Ascending aorta (tissue), 2 donors: ENCODE results near the gene TMEM213. TPM values are rescaled to one million over a fixed set of nuclear protein-coding genes. Genes with fewer than 3 reads are reported as not detected.

Source experiments
- DNase-seq, 2 donors: peaks; one replicate each; pipeline ENCODE4 v3.0.0-alpha.2; 2019; ENCODE audit warnings: low spot score in 2 of 2
- H3K27ac ChIP-seq, 2 donors: fragments of 200-600 bp; sonication (generic); one replicate each; pipeline ENCODE4 v1.5.1; 2016 to 2017; ENCODE audit warnings: mild to moderate bottlenecking in 1 of 2
- H3K27me3 ChIP-seq: fragments of 200-600 bp; sonication (generic); one replicate; pipeline ENCODE4 v1.5.1; 2017
- H3K36me3 ChIP-seq, 2 donors: fragments of 200-600 bp; sonication (generic); one replicate each; pipeline ENCODE4 v1.5.1; 2016
- H3K4me1 ChIP-seq, 2 donors: fragments of 200-600 bp; sonication (generic); one replicate each; pipeline ENCODE4 v1.5.1; 2016 to 2017; ENCODE audit warnings: mild to moderate bottlenecking in 1 of 2
- H3K4me3 ChIP-seq, 2 donors: fragments of 200-600 bp; sonication (generic); one replicate each; pipeline ENCODE4 v1.5.1; 2016 to 2017; ENCODE audit warnings: mild to moderate bottlenecking in 1 of 2
- H3K9me3 ChIP-seq, 2 donors: fragments of 200-600 bp; sonication (generic); one replicate each; pipeline ENCODE4 v1.5.1; 2016
- intact Hi-C: fragments of 100-400 bp; cut with DNase I; formaldehyde crosslinking; loops from one replicate; pipeline ENCODE4 v1.15.1; 2023
- total RNA-seq: library from RNA; depleted of rRNA; stranded (reverse); fragments of >200 nt; gene quantifications from one replicate; pipeline ENCODE4 v1.1.0, GENCODE V29; 2016
- TF ChIP-seq, protein P1 (sequence below), 3 experiments: fragments of 200-600 bp in 2 of 3; fragments of 450-650 bp in 1 of 3; sonication (generic) in 2 of 3; IDR thresholded peaks; one replicate each; pipeline ENCODE4 v1.5.1; 2016 to 2019; ENCODE audit warnings: antibody characterized with exemption in 3 of 3, mild to moderate bottlenecking in 1 of 3, moderate library complexity in 1 of 3

Gene TMEM213
- total RNA-seq, 1 donor from 2014 or later: not detected

DNA sequence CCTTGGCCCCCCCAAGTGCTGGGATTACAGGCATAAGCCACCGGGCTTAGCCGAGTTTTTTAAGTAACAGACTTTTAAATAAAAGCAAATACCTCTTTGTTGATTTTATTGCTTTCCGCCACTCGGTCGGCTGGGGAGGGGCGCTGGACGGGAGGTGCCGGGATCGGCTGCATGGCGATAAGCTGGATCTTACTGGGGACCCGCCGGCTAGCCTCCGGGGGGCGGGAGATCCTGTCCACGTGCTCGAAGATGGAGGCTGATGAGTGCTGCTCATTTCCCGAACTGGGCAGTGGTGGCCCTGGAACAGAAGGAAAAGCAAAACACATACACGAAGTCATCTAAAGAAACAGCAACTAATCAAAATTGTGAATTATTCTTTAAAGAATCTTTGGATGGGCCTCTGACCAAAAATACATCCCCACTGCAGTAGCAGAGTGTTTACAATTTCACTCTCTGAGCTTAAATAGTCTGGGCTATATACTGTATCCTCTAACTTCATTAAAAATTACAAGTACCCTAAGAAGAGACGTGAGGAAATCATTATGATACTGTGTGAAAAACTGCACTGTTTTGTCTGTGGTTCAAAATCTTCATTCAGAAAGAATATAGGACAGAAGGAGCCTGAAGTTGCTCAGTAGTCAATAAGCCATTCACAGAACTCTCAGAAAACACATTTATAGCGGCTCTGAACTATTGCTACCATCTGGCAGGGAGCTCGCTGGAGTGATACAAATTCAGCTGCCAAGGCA, 73.4 kb downstream of the TMEM213 start:
- Histone ChIP-seq H3K4me3 (no peak overlapping the region), H3K36me3 (no peaks in the 10 kb centered on the region), H3K27me3 (no peaks in the 10 kb centered on the region), H3K27ac (no peak overlapping the region), H3K9me3 (no peaks in the 10 kb centered on the region), H3K4me1 (no peaks in the 10 kb centered on the region)
- DNase-seq: no peak
- TF ChIP-seq, protein P1, sequence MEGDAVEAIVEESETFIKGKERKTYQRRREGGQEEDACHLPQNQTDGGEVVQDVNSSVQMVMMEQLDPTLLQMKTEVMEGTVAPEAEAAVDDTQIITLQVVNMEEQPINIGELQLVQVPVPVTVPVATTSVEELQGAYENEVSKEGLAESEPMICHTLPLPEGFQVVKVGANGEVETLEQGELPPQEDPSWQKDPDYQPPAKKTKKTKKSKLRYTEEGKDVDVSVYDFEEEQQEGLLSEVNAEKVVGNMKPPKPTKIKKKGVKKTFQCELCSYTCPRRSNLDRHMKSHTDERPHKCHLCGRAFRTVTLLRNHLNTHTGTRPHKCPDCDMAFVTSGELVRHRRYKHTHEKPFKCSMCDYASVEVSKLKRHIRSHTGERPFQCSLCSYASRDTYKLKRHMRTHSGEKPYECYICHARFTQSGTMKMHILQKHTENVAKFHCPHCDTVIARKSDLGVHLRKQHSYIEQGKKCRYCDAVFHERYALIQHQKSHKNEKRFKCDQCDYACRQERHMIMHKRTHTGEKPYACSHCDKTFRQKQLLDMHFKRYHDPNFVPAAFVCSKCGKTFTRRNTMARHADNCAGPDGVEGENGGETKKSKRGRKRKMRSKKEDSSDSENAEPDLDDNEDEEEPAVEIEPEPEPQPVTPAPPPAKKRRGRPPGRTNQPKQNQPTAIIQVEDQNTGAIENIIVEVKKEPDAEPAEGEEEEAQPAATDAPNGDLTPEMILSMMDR (IDR thresholded peaks at IDR 0.05): no peak
- intact Hi-C loops: no loop called here

DNA sequence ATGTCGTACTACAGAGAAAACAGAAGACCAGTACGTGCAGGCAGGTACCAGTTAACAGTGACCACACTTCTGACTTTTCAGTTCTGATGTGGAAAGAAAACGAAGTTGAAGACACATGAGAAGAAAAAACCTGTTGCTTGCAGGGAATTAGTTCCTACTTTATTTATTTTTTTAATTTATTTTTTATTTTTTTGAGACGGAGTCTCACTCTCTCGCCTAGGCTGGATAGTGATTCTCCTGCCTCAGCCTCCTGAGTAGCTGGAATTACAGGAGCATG, 74.0 kb downstream of the TMEM213 start:
- TF ChIP-seq, protein P1 (IDR thresholded peaks at IDR 0.05): no peak

DNA sequence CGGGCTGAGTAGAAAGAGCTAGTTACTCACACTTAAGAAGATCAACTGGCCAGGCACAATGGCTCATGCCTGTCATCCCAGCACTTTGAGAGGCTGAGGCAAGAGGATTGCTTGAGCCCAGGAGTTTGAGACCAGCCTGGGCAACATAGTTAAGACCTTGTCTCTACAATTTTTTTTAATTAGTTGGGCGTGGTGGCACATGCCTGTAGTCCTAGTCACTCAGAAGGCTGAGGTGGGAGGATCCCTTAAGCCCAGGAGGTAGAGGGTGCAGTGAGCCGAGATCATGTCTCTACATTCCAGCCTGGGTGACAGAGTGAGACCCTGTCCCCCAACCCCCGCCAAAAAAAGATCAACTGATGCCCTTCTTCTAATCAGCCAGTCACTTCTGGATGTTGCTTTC, 74.8 kb downstream of the TMEM213 start:
- Histone ChIP-seq H3K27me3 (no peaks in the 10 kb centered on the region), H3K4me3 (no peak overlapping the region), H3K9me3 (no peaks in the 10 kb centered on the region), H3K36me3 (no peaks in the 10 kb centered on the region), H3K27ac (no peak overlapping the region), H3K4me1 (no peaks in the 10 kb centered on the region)
- intact Hi-C loops: no loop called here
- DNase-seq: no peak
- TF ChIP-seq, protein P1 (IDR thresholded peaks at IDR 0.05): no peak

More for the DNA sequence above, 74.0 kb downstream of the TMEM213 start:
- Histone ChIP-seq H3K4me1 (no peaks in the 10 kb centered on the region), H3K9me3 (no peaks in the 10 kb centered on the region), H3K27me3 (no peaks in the 10 kb centered on the region), H3K36me3 (no peaks in the 10 kb centered on the region), H3K4me3 (no peak overlapping the region), H3K27ac (no peak overlapping the region)
- intact Hi-C loops: no loop called here
- DNase-seq: no peak

DNA sequence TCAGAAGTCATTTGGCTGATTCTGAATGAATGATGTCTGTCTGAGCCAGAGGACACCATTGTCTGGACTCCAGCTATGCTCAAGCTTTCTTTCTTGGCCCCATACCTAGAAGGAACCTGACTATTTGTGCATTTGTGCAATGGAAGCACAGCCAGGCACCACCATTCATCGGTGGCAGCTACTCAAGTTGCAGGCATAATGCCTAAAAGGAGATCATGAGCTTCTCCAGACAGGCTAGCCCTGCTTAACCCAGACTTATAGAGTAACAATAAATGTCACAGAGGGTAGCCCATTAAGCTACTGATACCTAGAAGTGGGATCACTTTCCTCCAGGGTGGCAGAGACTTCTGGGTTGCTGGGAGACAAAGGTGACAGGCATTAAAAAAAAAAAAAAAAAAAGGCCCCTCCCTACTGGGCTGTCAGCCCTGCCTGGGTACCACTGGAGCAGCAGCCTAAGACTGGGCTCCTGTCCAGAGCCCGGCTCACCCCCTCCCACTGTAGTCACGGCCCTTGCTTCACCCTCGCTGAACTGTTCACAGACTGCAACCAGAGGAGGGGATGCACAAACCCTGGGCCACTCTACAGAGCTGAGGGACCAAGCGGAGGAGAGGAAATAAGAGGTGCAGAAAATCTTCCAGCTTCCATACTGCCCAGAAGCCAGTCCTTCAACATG, 75.6 kb downstream of the TMEM213 start:
- intact Hi-C loops: no loop called here
- Histone ChIP-seq H3K27me3 (no peaks in the 10 kb centered on the region), H3K4me1 (no peaks in the 10 kb centered on the region), H3K27ac (no peak overlapping the region), H3K4me3 (no peak overlapping the region), H3K36me3 (no peaks in the 10 kb centered on the region), H3K9me3 (no peaks in the 10 kb centered on the region)
- DNase-seq: no peak
- TF ChIP-seq, protein P1 (IDR thresholded peaks at IDR 0.05): no peak

DNA sequence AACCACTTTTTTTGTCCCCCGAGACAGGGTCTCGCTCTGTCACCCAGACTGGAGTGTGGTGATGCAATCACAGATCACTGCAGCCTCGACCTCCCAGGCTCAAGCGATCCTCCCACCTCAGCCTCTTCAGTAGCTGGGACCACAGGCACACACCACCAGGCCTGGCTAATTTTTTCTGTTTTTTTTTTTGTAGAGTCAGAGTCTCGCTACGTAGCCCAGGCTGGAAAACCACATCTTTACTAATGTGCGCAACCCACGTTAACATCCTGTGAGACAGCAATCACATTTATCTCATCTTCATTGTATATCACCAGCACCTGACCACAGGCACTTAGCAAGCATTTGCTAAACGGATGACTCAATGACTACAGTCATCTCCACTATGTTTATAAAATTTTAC, 78.0 kb downstream of the TMEM213 start:
- Histone ChIP-seq H3K36me3 (no peaks in the 10 kb centered on the region), H3K9me3 (no peaks in the 10 kb centered on the region), H3K4me3 (no peak overlapping the region), H3K27me3 (no peaks in the 10 kb centered on the region), H3K27ac (no peak overlapping the region), H3K4me1 (no peaks in the 10 kb centered on the region)
- DNase-seq: no peak
- intact Hi-C loops: no loop called here
- TF ChIP-seq, protein P1 (IDR thresholded peaks at IDR 0.05): no peak
